Peyer's patch (tissue), 4 donors: ENCODE measurements around the gene EPHA1. TPM values are rescaled to one million over a fixed set of nuclear protein-coding genes. Genes with fewer than 3 reads are reported as not detected.
"Not testable (repeated sequence)": the region's sequence is repeated elsewhere in the genome, so short reads cannot be mapped to it uniquely, and the experiment has no call there.

ENCODE experiments used
- DNase-seq, 3 donors: peaks; one replicate each; pipeline ENCODE4 v3.0.0-alpha.2; 2017 to 2019
- H3K27ac ChIP-seq, 4 donors: fragments of 200-600 bp; sonication (generic); one replicate each; pipeline ENCODE4 v1.5.1; 2016 to 2019
- H3K27me3 ChIP-seq, 2 donors: fragments of 200-600 bp; sonication (generic); one replicate each; pipeline ENCODE4 v1.5.1; 2019
- H3K36me3 ChIP-seq, 3 donors: fragments of 200-600 bp; sonication (generic); one replicate each; pipeline ENCODE4 v1.5.1; 2016 to 2019
- H3K4me1 ChIP-seq, 4 donors: fragments of 200-600 bp; sonication (generic); one replicate each; pipeline ENCODE4 v1.5.1; 2016 to 2019
- H3K4me3 ChIP-seq, 4 donors: fragments of 200-600 bp; sonication (generic); 1 replicate in 3 of 4; 2 replicates in 1 of 4; pipeline ENCODE4 v1.5.1; 2016 to 2019; ENCODE audit warnings: mild to moderate bottlenecking in 1 of 4
- H3K9me3 ChIP-seq, 4 donors: fragments of 200-600 bp; sonication (generic); one replicate each; pipeline ENCODE4 v1.5.1; 2016 to 2019; ENCODE audit warnings: mild to moderate bottlenecking in 1 of 4
- POLR2A ChIP-seq, 2 donors: fragments of 450-650 bp; IDR thresholded peaks; one replicate each; pipeline ENCODE4 v1.5.1; 2017; ENCODE audit warnings: antibody characterized with exemption in 2 of 2, mild to moderate bottlenecking in 2 of 2, moderate library complexity in 2 of 2
- total RNA-seq, 4 donors: library from RNA; depleted of rRNA; stranded (reverse); fragments of >200 nt; gene quantifications; one replicate each; pipeline ENCODE4 v1.1.0, GENCODE V29; 2016
- TF ChIP-seq, protein P1 (sequence below), 6 experiments: fragments of 450-650 bp in 4 of 6; fragments of 200-600 bp in 2 of 6; sonication (generic) in 1 of 6; IDR thresholded peaks; one replicate each; pipeline ENCODE4 v1.5.1; 2017 to 2019; ENCODE audit warnings: antibody characterized with exemption in 6 of 6, mild to moderate bottlenecking in 3 of 6, moderate library complexity in 1 of 6

The EPHA1 gene
- total RNA-seq, 4 donors from 2014 or later = 52.5 to 81.3 (median 63.9) TPM

DNA sequence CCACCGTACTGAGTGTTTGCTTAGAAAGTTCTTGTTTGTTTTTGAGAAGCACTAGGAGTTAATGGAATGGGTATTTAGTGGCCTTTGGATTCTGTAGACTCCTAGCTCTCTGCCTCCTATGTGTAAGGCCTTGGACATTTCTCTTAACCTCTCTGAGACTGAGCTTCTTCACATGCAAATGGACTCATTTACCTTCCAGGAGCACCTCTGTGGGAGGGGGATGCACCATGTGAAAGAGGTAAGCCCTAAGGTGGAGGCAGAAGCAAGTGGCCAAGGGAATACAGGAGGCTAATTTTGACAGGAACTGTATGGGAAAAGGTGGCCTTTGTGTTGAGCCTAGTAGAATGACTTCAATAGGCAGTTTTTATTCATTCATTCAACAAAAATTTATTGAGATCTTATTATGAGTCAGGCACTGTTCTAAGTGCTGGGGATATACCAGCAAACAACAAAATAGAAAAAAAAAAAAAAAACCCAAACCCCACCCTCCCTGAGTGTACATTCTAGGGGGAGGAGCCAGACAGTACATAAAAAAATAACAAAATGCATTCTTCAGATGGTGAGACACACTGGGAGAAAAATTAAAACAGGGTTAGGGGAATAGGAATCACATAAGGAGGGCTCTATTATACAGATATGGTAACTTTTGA is 9.2 kb upstream of the EPHA1 start:
- no peaks in the 10 kb centered on the region for H3K9me3 ChIP-seq
- H3K4me3 ChIP-seq = no peak overlapping the region
- no peak for TF ChIP-seq POLR2A (IDR thresholded peaks at IDR 0.05)
- TF ChIP-seq, protein P1, sequence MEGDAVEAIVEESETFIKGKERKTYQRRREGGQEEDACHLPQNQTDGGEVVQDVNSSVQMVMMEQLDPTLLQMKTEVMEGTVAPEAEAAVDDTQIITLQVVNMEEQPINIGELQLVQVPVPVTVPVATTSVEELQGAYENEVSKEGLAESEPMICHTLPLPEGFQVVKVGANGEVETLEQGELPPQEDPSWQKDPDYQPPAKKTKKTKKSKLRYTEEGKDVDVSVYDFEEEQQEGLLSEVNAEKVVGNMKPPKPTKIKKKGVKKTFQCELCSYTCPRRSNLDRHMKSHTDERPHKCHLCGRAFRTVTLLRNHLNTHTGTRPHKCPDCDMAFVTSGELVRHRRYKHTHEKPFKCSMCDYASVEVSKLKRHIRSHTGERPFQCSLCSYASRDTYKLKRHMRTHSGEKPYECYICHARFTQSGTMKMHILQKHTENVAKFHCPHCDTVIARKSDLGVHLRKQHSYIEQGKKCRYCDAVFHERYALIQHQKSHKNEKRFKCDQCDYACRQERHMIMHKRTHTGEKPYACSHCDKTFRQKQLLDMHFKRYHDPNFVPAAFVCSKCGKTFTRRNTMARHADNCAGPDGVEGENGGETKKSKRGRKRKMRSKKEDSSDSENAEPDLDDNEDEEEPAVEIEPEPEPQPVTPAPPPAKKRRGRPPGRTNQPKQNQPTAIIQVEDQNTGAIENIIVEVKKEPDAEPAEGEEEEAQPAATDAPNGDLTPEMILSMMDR (IDR thresholded peaks at IDR 0.05) = no peak
- H3K27ac ChIP-seq = no peak overlapping the region
- no peaks in the 10 kb centered on the region for H3K36me3 ChIP-seq
- peaks cover 0 to 4% (median 0%) of the 10 kb centered on the region in 4 donors for H3K4me1 ChIP-seq
- no peaks in the 10 kb centered on the region for H3K27me3 ChIP-seq
- no peak for DNase-seq

DNA sequence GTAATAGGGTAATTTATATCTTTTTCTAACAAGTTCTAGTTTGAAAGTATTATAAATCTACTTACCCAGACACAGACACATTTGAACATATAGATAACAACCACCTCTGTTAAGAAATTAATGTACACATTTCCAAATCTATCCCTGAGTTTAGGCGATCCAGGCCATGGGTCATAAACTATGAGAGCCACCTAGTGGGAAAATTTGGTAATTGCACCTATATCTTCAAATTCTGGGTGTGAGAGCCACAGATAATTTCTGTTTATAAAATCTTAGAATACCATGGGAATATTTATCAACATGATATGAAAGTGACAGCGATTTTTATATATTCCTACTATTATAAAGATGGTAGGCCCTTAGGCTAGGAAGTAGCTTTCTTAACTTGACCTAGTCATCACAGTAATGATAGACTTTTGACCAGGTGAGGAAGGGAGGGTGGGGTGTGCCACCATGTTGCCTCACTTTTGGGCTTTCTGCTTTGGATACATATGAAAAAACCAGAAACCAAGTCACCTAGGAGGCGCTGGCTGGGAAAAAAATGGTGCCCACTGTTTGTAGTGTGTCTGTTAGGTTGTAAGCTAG is 8.0 kb upstream of the EPHA1 start:
- Histone ChIP-seq H3K27ac (no peak overlapping the region), H3K4me3 (no peak overlapping the region), H3K9me3 (no peaks in the 10 kb centered on the region), H3K27me3 (no peaks in the 10 kb centered on the region), H3K4me1 (peaks cover 0 to 4% (median 0%) of the 10 kb centered on the region in 4 donors), H3K36me3 (no peaks in the 10 kb centered on the region)
- TF ChIP-seq, protein P1 (IDR thresholded peaks at IDR 0.05) = peak; percentile 67 to 90 (median 82)
- TF ChIP-seq POLR2A (IDR thresholded peaks at IDR 0.05) = no peak
- no peak for DNase-seq

DNA sequence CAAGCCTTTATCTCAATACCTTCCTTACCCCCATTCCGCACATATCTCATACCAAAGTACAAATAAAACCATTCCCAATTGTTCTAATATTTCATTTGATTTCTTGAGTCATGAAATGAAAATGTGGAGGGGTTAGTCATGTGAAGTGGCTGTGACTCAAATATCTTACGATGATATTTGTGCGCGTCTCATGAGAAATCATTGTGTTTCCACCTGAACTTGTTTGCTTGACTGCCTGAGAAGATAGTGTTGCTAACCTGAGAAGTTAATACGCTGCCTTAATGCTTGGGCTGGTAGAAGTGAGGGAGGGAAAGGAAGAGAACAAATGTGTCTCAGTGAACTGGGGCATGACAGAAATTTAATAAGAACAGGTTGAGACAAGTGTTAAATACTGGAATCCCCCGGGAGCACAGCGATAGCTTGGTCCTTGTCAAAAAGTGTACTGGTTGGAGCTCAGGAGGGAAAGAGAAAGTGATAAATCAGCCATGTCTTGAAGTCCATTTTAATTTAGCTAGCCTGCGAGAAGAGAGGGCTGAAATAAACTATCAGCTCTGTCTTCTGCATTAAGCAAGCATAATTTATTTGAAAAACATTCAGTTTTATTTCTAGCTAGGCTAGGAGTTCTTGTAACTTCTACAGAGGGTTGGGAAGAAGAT is 7.2 kb upstream of the EPHA1 start:
- no peak for TF ChIP-seq POLR2A (IDR thresholded peaks at IDR 0.05)
- TF ChIP-seq, protein P1 (IDR thresholded peaks at IDR 0.05) = no peak
- H3K27me3 ChIP-seq = no peaks in the 10 kb centered on the region
- no peaks in the 10 kb centered on the region for H3K9me3 ChIP-seq
- H3K36me3 ChIP-seq = no peaks in the 10 kb centered on the region
- no peak for DNase-seq
- H3K27ac ChIP-seq = no peak overlapping the region
- no peak overlapping the region for H3K4me3 ChIP-seq
- H3K4me1 ChIP-seq = peaks cover 0 to 7% (median 0%) of the 10 kb centered on the region in 4 donors

DNA sequence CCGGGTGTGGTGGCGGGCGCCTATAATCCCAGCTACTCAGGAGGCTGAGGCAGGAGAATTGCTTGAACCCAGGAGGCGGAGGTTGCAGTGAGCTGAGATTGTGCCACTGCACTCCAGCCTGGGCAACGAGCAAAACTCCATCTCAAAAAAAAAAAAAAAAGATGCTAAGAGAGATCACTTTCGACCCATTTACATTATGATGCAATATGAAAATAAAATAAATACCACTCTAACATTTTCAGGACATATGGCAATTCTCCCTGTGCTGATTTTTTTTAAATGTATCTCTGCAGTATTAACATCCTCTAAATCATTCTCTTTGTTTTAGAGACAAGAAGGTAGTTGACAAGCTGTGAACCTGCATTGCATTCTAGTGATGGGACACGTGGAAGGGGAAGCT is 6.6 kb upstream of the EPHA1 start:
- not testable (repeated sequence) for H3K9me3 ChIP-seq, DNase-seq, H3K36me3 ChIP-seq, H3K27ac ChIP-seq, H3K4me3 ChIP-seq, H3K27me3 ChIP-seq
- peaks cover 0 to 11% (median 0%) of the 10 kb centered on the region in 4 donors for H3K4me1 ChIP-seq

DNA sequence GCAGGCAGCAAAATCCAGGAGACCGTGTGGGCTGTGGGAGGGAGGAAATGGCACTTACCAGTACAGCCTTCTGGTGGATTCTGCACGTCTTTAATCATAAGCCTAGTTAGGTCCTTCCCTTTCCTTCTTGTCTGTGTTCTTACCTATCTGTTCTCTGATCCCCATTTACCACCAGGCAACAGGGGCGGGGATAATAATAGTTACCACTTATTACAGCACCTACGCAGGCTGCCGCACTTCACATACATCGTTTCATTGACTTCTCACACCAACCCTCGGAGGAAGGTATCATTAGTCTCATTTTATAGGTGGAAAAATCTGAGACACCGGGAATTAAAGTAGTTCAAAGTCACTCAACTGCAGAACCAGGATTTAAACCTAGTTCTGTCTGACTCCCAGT is 4.5 kb upstream of the EPHA1 start:
- no peak for TF ChIP-seq POLR2A (IDR thresholded peaks at IDR 0.05)
- TF ChIP-seq, protein P1 (IDR thresholded peaks at IDR 0.05) = no peak
- H3K27me3 ChIP-seq = no peaks in the 10 kb centered on the region
- H3K4me1 ChIP-seq = peaks cover 0 to 24% (median 6%) of the 10 kb centered on the region in 4 donors
- no peak overlapping the region for H3K4me3 ChIP-seq
- DNase-seq = no peak
- no peaks in the 10 kb centered on the region for H3K36me3 ChIP-seq
- H3K27ac ChIP-seq = no peak overlapping the region
- no peaks in the 10 kb centered on the region for H3K9me3 ChIP-seq
